ENCODE results near the gene CLASP1. TPM values are rescaled to one million over a fixed set of nuclear protein-coding genes. Genes with fewer than 3 reads are reported as not detected.
"Not testable (repeated sequence)": the region's sequence is repeated elsewhere in the genome, so short reads cannot be mapped to it uniquely, and the experiment has no call there.

The CLASP1 gene
- total RNA-seq, 2 experiments from 2014 or later: 33.8 to 72.4 TPM

DNA sequence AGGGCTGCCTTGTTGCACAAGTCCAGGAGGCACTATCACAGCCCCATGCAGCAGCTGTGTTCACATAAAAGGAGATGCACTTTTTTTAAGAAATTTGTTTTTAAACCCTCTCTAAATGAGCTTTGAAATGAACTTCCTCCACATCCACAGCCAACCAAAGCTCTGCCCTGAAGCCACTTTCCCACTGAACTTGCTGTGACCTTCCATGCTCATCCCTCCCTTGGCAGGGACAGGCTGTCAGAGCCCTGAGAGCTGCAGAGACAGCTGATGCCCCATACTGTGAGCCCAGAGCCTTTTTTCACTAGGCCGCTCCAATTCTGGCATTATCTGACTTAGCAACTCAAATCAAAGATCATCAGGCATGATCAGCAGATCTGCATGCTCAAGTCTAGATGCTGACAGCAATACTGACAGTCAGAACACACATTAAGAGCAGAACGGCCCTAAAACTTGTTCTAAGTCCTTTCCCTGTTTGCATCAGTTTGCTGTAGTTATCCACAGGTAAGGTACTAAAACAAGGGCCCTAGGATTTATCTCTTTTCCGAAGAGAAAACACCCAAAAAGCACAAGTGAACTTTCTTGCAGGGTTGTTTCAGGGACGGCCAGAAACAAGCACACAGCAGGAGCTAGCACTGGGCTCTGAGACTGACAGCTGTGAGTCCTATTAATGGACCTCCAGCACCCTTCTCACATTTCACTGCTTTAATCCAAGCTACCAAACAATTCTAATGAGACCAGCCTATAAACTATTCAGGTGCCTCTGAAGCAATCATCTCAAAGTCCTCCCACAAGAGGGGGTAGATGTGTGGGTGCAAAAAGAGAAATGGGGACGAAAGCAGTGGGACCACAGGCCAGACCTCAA, 83.6 kb downstream of the CLASP1 start:
- Histone ChIP-seq H2AFZ (ENCODE audit: low read length) (no peak overlapping the region), H3K27ac (ENCODE audit: low read depth, low read length, poor library complexity, severe bottlenecking) (no peak overlapping the region), H3K4me1 (ENCODE audit: insufficient read depth, low read length, poor library complexity, severe bottlenecking) (no peaks in the 10 kb centered on the region), H3K79me2 (ENCODE audit: insufficient read depth, low read depth, low read length) (0 out of 2 replicates have a peak, but pooled peaks cover 6% of the 10 kb centered on the region), H4K20me1 (ENCODE audit: insufficient read depth, low read length) (no peaks in the 10 kb centered on the region; the same call in 1 of the 2 replicates), H3K4me3 (ENCODE audit: low read depth, low read length, poor library complexity, severe bottlenecking) (no peak overlapping the region), H3K9me2 (ENCODE audit: insufficient read depth, low read length) (no peaks in the 10 kb centered on the region), H3K36me3 (ENCODE audit: insufficient read depth, low read length) (peaks cover 12% of the 10 kb centered on the region), H3K4me2 (ENCODE audit: low read length) (no peak overlapping the region), H3K9me3 (ENCODE audit: low read length) (peaks cover 16% of the 10 kb centered on the region)
- ChIA-PET CTCF (ENCODE audit: unreplicated experiment) (no interaction called here), POLR2A (interaction anchor here (0.8 to 1.0 kb wide), 4 partner anchors 10 to 21 kb away, joined by 3 to 5 read pairs (median 4); no protein-coding TSS in a partner anchor)
- TF ChIP-seq, protein P1, sequence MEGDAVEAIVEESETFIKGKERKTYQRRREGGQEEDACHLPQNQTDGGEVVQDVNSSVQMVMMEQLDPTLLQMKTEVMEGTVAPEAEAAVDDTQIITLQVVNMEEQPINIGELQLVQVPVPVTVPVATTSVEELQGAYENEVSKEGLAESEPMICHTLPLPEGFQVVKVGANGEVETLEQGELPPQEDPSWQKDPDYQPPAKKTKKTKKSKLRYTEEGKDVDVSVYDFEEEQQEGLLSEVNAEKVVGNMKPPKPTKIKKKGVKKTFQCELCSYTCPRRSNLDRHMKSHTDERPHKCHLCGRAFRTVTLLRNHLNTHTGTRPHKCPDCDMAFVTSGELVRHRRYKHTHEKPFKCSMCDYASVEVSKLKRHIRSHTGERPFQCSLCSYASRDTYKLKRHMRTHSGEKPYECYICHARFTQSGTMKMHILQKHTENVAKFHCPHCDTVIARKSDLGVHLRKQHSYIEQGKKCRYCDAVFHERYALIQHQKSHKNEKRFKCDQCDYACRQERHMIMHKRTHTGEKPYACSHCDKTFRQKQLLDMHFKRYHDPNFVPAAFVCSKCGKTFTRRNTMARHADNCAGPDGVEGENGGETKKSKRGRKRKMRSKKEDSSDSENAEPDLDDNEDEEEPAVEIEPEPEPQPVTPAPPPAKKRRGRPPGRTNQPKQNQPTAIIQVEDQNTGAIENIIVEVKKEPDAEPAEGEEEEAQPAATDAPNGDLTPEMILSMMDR (conservative IDR thresholded peaks at IDR 0.05; ENCODE audit: low read length): no peak
- TF ChIP-seq EZH2phosphoT487 (IDR thresholded peaks at IDR 0.05; ENCODE audit: borderline replicate concordance, low read depth, low read length): no peak
- no peak for DNase-seq (ENCODE audit: low spot score)
- no TSS peak for BruUV-seq (replicated peaks)
- intact Hi-C loops (cut with micrococcal nuclease; ENCODE audit: unreplicated experiment): no loop called here

DNA sequence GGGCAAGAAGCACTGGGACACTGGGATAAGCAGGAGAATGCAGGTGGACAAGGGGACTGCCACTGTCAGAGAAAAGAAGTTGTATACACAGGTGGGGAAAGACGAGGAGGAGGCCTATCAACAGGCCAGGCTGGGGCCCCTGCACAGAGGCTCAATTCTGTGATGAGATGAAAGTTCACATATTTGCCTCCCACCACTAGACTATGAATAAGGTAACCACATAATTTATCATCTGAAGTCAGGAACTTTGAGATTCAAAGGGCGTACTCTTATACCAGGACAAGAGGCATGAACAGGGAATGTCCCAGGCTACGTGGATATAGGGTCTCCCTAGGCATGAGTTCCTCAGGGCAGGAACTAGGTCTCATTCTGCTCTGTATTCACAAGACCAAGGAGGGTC, 84.4 kb downstream of the CLASP1 start:
- intact Hi-C loops (cut with micrococcal nuclease; ENCODE audit: unreplicated experiment): loop anchor here (5.0 kb wide), 1 partner anchor 82 kb away; the partner anchor contains the start of gene CLASP1
- no peaks in the 10 kb centered on the region; the same call in 1 of the 2 replicates for H4K20me1 ChIP-seq (ENCODE audit: insufficient read depth, low read length)
- no peak overlapping the region for H2AFZ ChIP-seq (ENCODE audit: low read length)
- ChIA-PET CTCF (ENCODE audit: unreplicated experiment) (no interaction called here), POLR2A (interaction anchor here (0.9 to 1.0 kb wide), 2 partner anchors 11 kb away, joined by 5 read pairs; no protein-coding TSS in a partner anchor)
- H3K9me2 ChIP-seq (ENCODE audit: insufficient read depth, low read length): no peaks in the 10 kb centered on the region
- 0 out of 2 replicates have a peak, but pooled peaks cover 6% of the 10 kb centered on the region for H3K79me2 ChIP-seq (ENCODE audit: insufficient read depth, low read depth, low read length)
- H3K9me3 ChIP-seq (ENCODE audit: low read length): peaks cover 16% of the 10 kb centered on the region
- H3K36me3 ChIP-seq (ENCODE audit: insufficient read depth, low read length): peaks cover 10% of the 10 kb centered on the region
- H3K4me2 ChIP-seq (ENCODE audit: low read length): no peak overlapping the region
- no peak for DNase-seq (ENCODE audit: low spot score)
- no peak overlapping the region for H3K4me3 ChIP-seq (ENCODE audit: low read depth, low read length, poor library complexity, severe bottlenecking)
- no peak overlapping the region for H3K27ac ChIP-seq (ENCODE audit: low read depth, low read length, poor library complexity, severe bottlenecking)
- no TSS peak for BruUV-seq (replicated peaks)
- TF ChIP-seq, protein P1 (conservative IDR thresholded peaks at IDR 0.05; ENCODE audit: low read length): no peak
- TF ChIP-seq EZH2phosphoT487 (IDR thresholded peaks at IDR 0.05; ENCODE audit: borderline replicate concordance, low read depth, low read length): no peak
- H3K4me1 ChIP-seq (ENCODE audit: insufficient read depth, low read length, poor library complexity, severe bottlenecking): no peaks in the 10 kb centered on the region

DNA sequence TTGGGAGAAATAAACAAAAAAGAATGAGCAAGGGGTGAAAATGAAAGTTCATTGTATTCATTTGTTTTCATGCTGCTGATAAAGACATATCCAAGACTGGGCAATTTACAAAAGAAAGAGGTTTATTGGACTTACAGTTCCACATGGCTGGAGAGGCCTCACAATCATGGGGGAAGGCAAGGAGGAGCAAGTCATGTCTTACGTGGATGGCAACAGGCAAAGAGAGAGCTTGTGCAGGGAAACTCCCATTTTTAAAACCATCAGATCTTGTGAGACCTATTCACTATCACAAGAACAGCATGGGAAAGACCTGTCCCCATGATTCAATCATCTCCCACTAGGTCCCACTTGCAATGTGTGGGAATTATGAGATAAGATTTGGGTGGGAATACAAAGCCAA, 85.5 kb downstream of the CLASP1 start:
- H3K27ac ChIP-seq (ENCODE audit: low read depth, low read length, poor library complexity, severe bottlenecking); CTCF ChIA-PET (ENCODE audit: unreplicated experiment): not testable (repeated sequence)

More for the DNA sequence above, 85.5 kb downstream of the CLASP1 start:
- not testable (repeated sequence) for H3K36me3 ChIP-seq (ENCODE audit: insufficient read depth, low read length); H2AFZ ChIP-seq (ENCODE audit: low read length); H3K9me2 ChIP-seq (ENCODE audit: insufficient read depth, low read length); H3K4me3 ChIP-seq (ENCODE audit: low read depth, low read length, poor library complexity, severe bottlenecking); H3K4me1 ChIP-seq (ENCODE audit: insufficient read depth, low read length, poor library complexity, severe bottlenecking); BruUV-seq (replicated peaks); DNase-seq (ENCODE audit: low spot score); H4K20me1 ChIP-seq (ENCODE audit: insufficient read depth, low read length); H3K4me2 ChIP-seq (ENCODE audit: low read length)
- intact Hi-C loops (cut with micrococcal nuclease; ENCODE audit: unreplicated experiment): loop anchor here (5.0 kb wide), 1 partner anchor 84 kb away; the partner anchor contains the start of gene CLASP1
- Histone ChIP-seq H3K79me2 (ENCODE audit: insufficient read depth, low read depth, low read length) (0 out of 2 replicates have a peak, but pooled peaks cover 11% of the 10 kb centered on the region), H3K9me3 (ENCODE audit: low read length) (peaks cover 16% of the 10 kb centered on the region)
- POLR2A ChIA-PET: interaction anchor here (0.7 to 1.2 kb wide), 2 partner anchors 24 to 115 kb away, joined by 3 to 4 read pairs; no protein-coding TSS in a partner anchor
